IMR-90 (cell line): Measurements from ENCODE around the gene GABBR1. TPM values are rescaled to one million over a fixed set of nuclear protein-coding genes. Genes with fewer than 3 reads are reported as not detected.

ENCODE experiments used
- ATAC-seq: fragments of 200-7000 bp; cut with Tn5 transposase; 2 replicates; pipeline ENCODE4 v1.9.1; 2020; ENCODE audit warnings: low read depth, mild to moderate bottlenecking, moderate library complexity
- BruUV-seq: library from RNA; stranded (reverse); fragments of 400-500 nt; replicated peaks from 2 replicates; lab custom pipeline; 2021; lab: Mats Ljungman, UMichigan
- CTCF ChIA-PET: fragments of 300-600 bp; formaldehyde crosslinking; extraction: SDS; loops from one replicate; lab custom pipeline; 2021; ENCODE audit warnings: antibody characterized with exemption; lab: Yijun Ruan, JAX
- POLR2A ChIA-PET: fragments of 300-600 bp; sonication (Branson Sonifier 250); formaldehyde crosslinking; loops from one replicate; lab custom pipeline; 2022; ENCODE audit warnings: antibody characterized with exemption; ENCODE audit not compliant: unreplicated experiment; lab: Charles Lee
- DNase-seq: peaks from one replicate; pipeline ENCODE4 v3.0.0; 2013
- H2AFZ ChIP-seq: replicated peaks from 2 replicates; pipeline ENCODE3; 2013; ENCODE audit warnings: low read length, mild to moderate bottlenecking; ENCODE audit not compliant: poor library complexity
- H2AK5ac ChIP-seq: 2 replicates; pipeline ENCODE4 v1.6.1; 2013; ENCODE audit warnings: low read depth, low read length, inconsistent platforms
- H2AK9ac ChIP-seq: replicated peaks from 2 replicates; pipeline ENCODE3; 2013; ENCODE audit warnings: mild to moderate bottlenecking, low read depth, low read length, moderate library complexity; ENCODE audit not compliant: poor library complexity
- H2BK120ac ChIP-seq: 2 replicates; pipeline ENCODE4 v1.6.1; 2013; ENCODE audit warnings: low read depth, low read length, inconsistent platforms
- H2BK15ac ChIP-seq: 3 replicates; pipeline ENCODE4 v1.6.1; 2013; ENCODE audit warnings: low read depth, low read length, inconsistent platforms
- H2BK20ac ChIP-seq: 2 replicates; pipeline ENCODE4 v1.6.1; 2013; ENCODE audit warnings: low read depth, mild to moderate bottlenecking, inconsistent platforms, low read length, moderate library complexity
- H2BK5ac ChIP-seq: 2 replicates; pipeline ENCODE4 v1.6.1; 2013; ENCODE audit warnings: mild to moderate bottlenecking, low read depth, low read length, inconsistent platforms; ENCODE audit not compliant: poor library complexity, severe bottlenecking
- H3K14ac ChIP-seq: replicated peaks from 2 replicates; pipeline ENCODE4 v1.6.1; 2013; ENCODE audit warnings: low read depth, low read length, inconsistent platforms
- H3K18ac ChIP-seq: 2 replicates; pipeline ENCODE4 v1.6.1; 2013; ENCODE audit warnings: low read depth, low read length, control low read depth
- H3K23ac ChIP-seq: 2 replicates; pipeline ENCODE4 v1.6.1; 2013; ENCODE audit warnings: low read depth, low read length, inconsistent platforms
- H3K27ac ChIP-seq: 2 replicates; pipeline ENCODE4 v1.5.1; 2013; ENCODE audit warnings: mild to moderate bottlenecking, control low read depth, low read length; ENCODE audit not compliant: insufficient read depth
- H3K27me3 ChIP-seq: 2 replicates; pipeline ENCODE4 v1.6.1; 2013; ENCODE audit warnings: low read length; ENCODE audit not compliant: control insufficient read depth, insufficient read depth
- H3K36me3 ChIP-seq: 2 replicates; pipeline ENCODE4 v1.6.1; 2013; ENCODE audit warnings: low read length, mixed read lengths; ENCODE audit not compliant: control insufficient read depth, insufficient read depth
- H3K4ac ChIP-seq: 2 replicates; pipeline ENCODE4 v1.6.1; 2013; ENCODE audit warnings: low read depth, low read length, inconsistent platforms
- H3K4me1 ChIP-seq: 2 replicates; pipeline ENCODE4 v1.6.1; 2013; ENCODE audit warnings: low read length, mixed read lengths; ENCODE audit not compliant: control insufficient read depth, insufficient read depth
- H3K4me2 ChIP-seq: 2 replicates; pipeline ENCODE4 v1.6.1; 2013; ENCODE audit warnings: low read depth, mild to moderate bottlenecking, control low read depth, low read length, moderate library complexity
- H3K4me3 ChIP-seq: 2 replicates; pipeline ENCODE4 v1.5.1; 2013; ENCODE audit warnings: low read depth, mild to moderate bottlenecking, control low read depth, low read length, moderate library complexity; ENCODE audit not compliant: insufficient read depth
- H3K56ac ChIP-seq: 2 replicates; pipeline ENCODE4 v1.6.1; 2013; ENCODE audit warnings: low read length, inconsistent platforms; ENCODE audit not compliant: insufficient read depth; ENCODE audit errors: extremely low read depth
- H3K79me1 ChIP-seq, 2 experiments: 2 replicates each; pipeline ENCODE4 v1.6.1; 2013; ENCODE audit warnings: low read length in 2 of 2, inconsistent platforms in 1 of 2, low read depth in 1 of 2
- H3K9ac ChIP-seq: 2 replicates; pipeline ENCODE4 v1.6.1; 2013; ENCODE audit warnings: low read depth, low read length, control low read depth
- H3K9me1 ChIP-seq: 2 replicates; pipeline ENCODE4 v1.6.1; 2013; ENCODE audit warnings: low read length, inconsistent platforms; ENCODE audit not compliant: insufficient read depth
- H3K9me3 ChIP-seq: 2 replicates; pipeline ENCODE4 v1.6.1; 2013; ENCODE audit warnings: low read length; ENCODE audit not compliant: control insufficient read depth, insufficient read depth
- H4K20me1 ChIP-seq: 2 replicates; pipeline ENCODE4 v1.6.1; 2013; ENCODE audit warnings: low read length, inconsistent platforms; ENCODE audit not compliant: insufficient read depth
- H4K5ac ChIP-seq: 2 replicates; pipeline ENCODE4 v1.6.1; 2013; ENCODE audit warnings: mild to moderate bottlenecking, low read depth, low read length, control low read depth
- H4K8ac ChIP-seq, 2 experiments: 2 replicates each; pipeline ENCODE4 v1.6.1; 2013; ENCODE audit warnings: low read depth in 2 of 2, low read length in 2 of 2, control low read depth in 1 of 2, inconsistent platforms in 1 of 2
- H4K91ac ChIP-seq: 2 replicates; pipeline ENCODE4 v1.6.1; 2013; ENCODE audit warnings: low read depth, low read length, inconsistent platforms; ENCODE audit not compliant: insufficient read depth
- MAFK ChIP-seq: IDR thresholded peaks from 2 replicates; pipeline ENCODE4 v1.6.1; 2012; ENCODE audit warnings: low read depth, low read length, improper control_type of control experiment
- WGBS, 2 experiments: methylation state at CpG; one replicate each; pipeline versions ENCODE4 v1.1.5 to v1.1.7; 2013; ENCODE audit warnings: missing lambda C conversion rate in 2 of 2; ENCODE audit not compliant: insufficient read length in 1 of 2; ENCODE audit errors: extremely low coverage in 2 of 2; 5-methylcytosine and 5-hydroxymethylcytosine counted together
- dilution Hi-C: fragments of 300-500 bp; cut with HindIII; formaldehyde crosslinking; loops from one replicate; pipeline ENCODE4 v1.14.3; 2018; ENCODE audit warnings: low sequenced_read_pairs; ENCODE audit not compliant: unreplicated experiment
- in situ Hi-C: fragments of 300-500 bp; cut with MboI; formaldehyde crosslinking; loops from 3 replicates; pipeline ENCODE4 v1.14.3; 2019; ENCODE audit warnings: low sequenced_read_pairs, inconsistent platforms, mixed read lengths
- intact Hi-C: fragments of 100-400 bp; cut with micrococcal nuclease; formaldehyde crosslinking; loops from 2 replicates; pipeline ENCODE4 v1.10.0; 2022
- polyA plus RNA-seq, 3 experiments: library from polyadenylated mRNA; depleted of rRNA; stranded (reverse); fragments of >200 nt; gene quantifications; 2 replicates each; pipeline ENCODE4 v1.2.3, GENCODE V29; 2012; ENCODE audit warnings: low replicate concordance in 1 of 3
- total RNA-seq: library from RNA; depleted of rRNA; stranded (reverse); fragments of >200 nt; gene quantifications from 2 replicates; pipeline ENCODE4 v1.2.3, GENCODE V29; 2012
- TF ChIP-seq, protein P1 (sequence below): conservative IDR thresholded peaks from 2 replicates; pipeline ENCODE4 v1.5.1; 2012; ENCODE audit warnings: mild to moderate bottlenecking, low read depth, low read length, improper control_type of control experiment

Gene GABBR1
- total and polyA plus RNA-seq, 2 of the 4 experiments (the other 2 are of a cell fraction), result 5.9 to 31.5 TPM

DNA sequence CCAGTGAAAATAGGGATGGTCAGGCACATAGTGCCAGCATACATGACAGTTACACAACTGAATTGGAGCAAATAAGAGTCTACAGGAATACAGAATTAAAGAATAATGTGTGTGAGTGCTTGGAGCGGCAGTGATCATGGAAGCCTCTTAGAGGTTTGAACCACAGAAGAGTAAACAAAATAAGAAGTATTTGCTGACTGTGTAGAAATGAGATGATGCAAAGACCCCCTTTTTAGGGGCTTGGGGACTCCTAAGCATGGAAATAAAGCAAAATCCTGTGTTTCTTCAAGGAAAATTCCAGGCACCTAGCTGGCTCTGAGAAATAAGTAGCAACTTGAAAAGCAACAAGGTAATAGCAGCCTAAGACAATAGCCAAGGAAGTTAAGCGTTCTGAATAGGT is 41.3 kb downstream of the GABBR1 start:
- no TSS peak for BruUV-seq
- 88% methylated on average over 1 of the region's 2 CpGs; no CpG with 5 or more reads in 1 of the 2 experiments for WGBS, 2 experiments
- Histone ChIP-seq H3K27me3 (no peaks in the 10 kb centered on the region), H2BK120ac (no peak overlapping the region), H3K9ac (no peak overlapping the region), H3K9me3 (no peaks in the 10 kb centered on the region), H3K36me3 (no peaks in the 10 kb centered on the region), H3K79me1 (no peaks in the 10 kb centered on the region), H3K9me1 (no peaks in the 10 kb centered on the region), H4K5ac (no peak overlapping the region), H3K14ac (no peak overlapping the region), H2AK5ac (no peak overlapping the region), H2AK9ac (no peak overlapping the region), H3K4me1 (no peaks in the 10 kb centered on the region), H4K20me1 (no peaks in the 10 kb centered on the region), H4K91ac (no peak overlapping the region), H3K27ac (no peak overlapping the region), H3K56ac (no peak overlapping the region), H2BK5ac (no peak overlapping the region), H2BK15ac (no peak overlapping the region), H3K4me3 (no peak overlapping the region), H2BK20ac (no peak overlapping the region), H3K4ac (no peak overlapping the region), H3K4me2 (no peak overlapping the region), H3K23ac (no peak overlapping the region), H4K8ac (no peak overlapping the region), H3K18ac (no peak overlapping the region), H2AFZ (no peak overlapping the region)
- peak; percentile 84 for TF ChIP-seq MAFK
- TF ChIP-seq, protein P1, sequence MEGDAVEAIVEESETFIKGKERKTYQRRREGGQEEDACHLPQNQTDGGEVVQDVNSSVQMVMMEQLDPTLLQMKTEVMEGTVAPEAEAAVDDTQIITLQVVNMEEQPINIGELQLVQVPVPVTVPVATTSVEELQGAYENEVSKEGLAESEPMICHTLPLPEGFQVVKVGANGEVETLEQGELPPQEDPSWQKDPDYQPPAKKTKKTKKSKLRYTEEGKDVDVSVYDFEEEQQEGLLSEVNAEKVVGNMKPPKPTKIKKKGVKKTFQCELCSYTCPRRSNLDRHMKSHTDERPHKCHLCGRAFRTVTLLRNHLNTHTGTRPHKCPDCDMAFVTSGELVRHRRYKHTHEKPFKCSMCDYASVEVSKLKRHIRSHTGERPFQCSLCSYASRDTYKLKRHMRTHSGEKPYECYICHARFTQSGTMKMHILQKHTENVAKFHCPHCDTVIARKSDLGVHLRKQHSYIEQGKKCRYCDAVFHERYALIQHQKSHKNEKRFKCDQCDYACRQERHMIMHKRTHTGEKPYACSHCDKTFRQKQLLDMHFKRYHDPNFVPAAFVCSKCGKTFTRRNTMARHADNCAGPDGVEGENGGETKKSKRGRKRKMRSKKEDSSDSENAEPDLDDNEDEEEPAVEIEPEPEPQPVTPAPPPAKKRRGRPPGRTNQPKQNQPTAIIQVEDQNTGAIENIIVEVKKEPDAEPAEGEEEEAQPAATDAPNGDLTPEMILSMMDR, result no peak
- intact Hi-C loops, result no loop called here
- DNase-seq (no peak), ATAC-seq (no peak)
- dilution Hi-C loops, result no loop called here
- CTCF ChIA-PET, result no interaction called here
- POLR2A ChIA-PET, result no interaction called here
- in situ Hi-C loops, result loop anchor here (10.0 kb wide), 1 partner anchor 907 kb away; no protein-coding TSS in a partner anchor
